Breast epithelium (tissue), 4 donors: ENCODE results near the gene OR2G2. TPM values are rescaled to one million over a fixed set of nuclear protein-coding genes. Genes with fewer than 3 reads are reported as not detected.

ENCODE experiments used
- DNase-seq, 2 donors: peaks; one replicate each; pipeline ENCODE4 v3.0.0-alpha.2; 2019; ENCODE audit warnings: low spot score in 2 of 2
- H3K27ac ChIP-seq, 2 donors: fragments of 200-600 bp; sonication (generic) in 1 of 2; one replicate each; pipeline ENCODE4 v1.5.1; 2016 to 2019; ENCODE audit warnings: mild to moderate bottlenecking in 1 of 2
- H3K27me3 ChIP-seq, 2 donors: fragments of 200-600 bp; sonication (generic) in 1 of 2; one replicate each; pipeline versions ENCODE4 v1.5.1 to v1.6.0; 2017 to 2019; ENCODE audit warnings: control low read depth in 1 of 2, mild to moderate bottlenecking in 1 of 2
- H3K36me3 ChIP-seq: fragments of 200-600 bp; one replicate; pipeline ENCODE4 v1.5.1; 2019
- H3K4me1 ChIP-seq, 2 donors: fragments of 200-600 bp; sonication (generic); one replicate each; pipeline ENCODE4 v1.5.1; 2016 to 2019; ENCODE audit warnings: control low read depth in 1 of 2
- H3K4me3 ChIP-seq, 3 donors: fragments of 200-600 bp; sonication (generic); 1 replicate in 2 of 3; 2 replicates in 1 of 3; pipeline ENCODE4 v1.5.1; 2016 to 2019; ENCODE audit warnings: mild to moderate bottlenecking in 3 of 3, moderate library complexity in 2 of 3
- H3K9me3 ChIP-seq, 2 donors: fragments of 200-600 bp; sonication (generic) in 1 of 2; one replicate each; pipeline ENCODE4 v1.5.1; 2016 to 2019; ENCODE audit warnings: control low read depth in 1 of 2
- POLR2A ChIP-seq: fragments of 450-650 bp; IDR thresholded peaks from one replicate; pipeline ENCODE4 v1.6.1; 2016; ENCODE audit warnings: antibody characterized with exemption, mild to moderate bottlenecking, moderate library complexity
- POLR2AphosphoS5 ChIP-seq, 3 donors: sonication (generic); formaldehyde crosslinking; IDR thresholded peaks; one replicate each; pipeline ENCODE4 v1.6.1; 2017; ENCODE audit warnings: antibody characterized with exemption in 3 of 3
- intact Hi-C: fragments of 100-400 bp; cut with DNase I; formaldehyde crosslinking; loops from one replicate; pipeline ENCODE4 v1.15.1; 2023; ENCODE audit warnings: low total_unique reads
- total RNA-seq, 3 donors: library from RNA; depleted of rRNA; stranded (reverse); fragments of >200 nt; gene quantifications; one replicate each; pipeline ENCODE4 v1.1.0, GENCODE V29; 2016
- TF ChIP-seq, protein P1 (sequence below), 3 donors: fragments of 450-650 bp; IDR thresholded peaks; one replicate each; pipeline ENCODE4 v1.5.1; 2016 to 2017; ENCODE audit warnings: antibody characterized with exemption in 3 of 3, mild to moderate bottlenecking in 3 of 3, moderate library complexity in 3 of 3

Gene OR2G2, protein sequence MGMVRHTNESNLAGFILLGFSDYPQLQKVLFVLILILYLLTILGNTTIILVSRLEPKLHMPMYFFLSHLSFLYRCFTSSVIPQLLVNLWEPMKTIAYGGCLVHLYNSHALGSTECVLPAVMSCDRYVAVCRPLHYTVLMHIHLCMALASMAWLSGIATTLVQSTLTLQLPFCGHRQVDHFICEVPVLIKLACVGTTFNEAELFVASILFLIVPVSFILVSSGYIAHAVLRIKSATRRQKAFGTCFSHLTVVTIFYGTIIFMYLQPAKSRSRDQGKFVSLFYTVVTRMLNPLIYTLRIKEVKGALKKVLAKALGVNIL
- total RNA-seq, result not detected

DNA sequence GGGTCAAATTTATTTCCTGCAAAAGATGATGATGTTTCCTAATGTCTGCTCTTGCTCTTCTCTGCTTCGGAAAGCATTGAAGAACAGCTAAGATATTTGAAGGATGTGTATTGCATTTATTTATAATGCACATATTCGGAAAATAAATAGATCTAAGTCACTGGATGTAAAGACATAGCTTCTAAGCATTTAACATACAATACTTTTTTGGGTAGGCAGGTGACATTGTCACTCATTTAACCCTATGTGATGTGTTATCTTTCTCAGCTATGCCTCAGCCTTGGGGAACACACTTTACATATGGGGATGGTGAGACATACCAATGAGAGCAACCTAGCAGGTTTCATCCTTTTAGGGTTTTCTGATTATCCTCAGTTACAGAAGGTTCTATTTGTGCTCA lies at the start of gene OR2G2:
Gene OR2G2 (plus strand): TSS at position 301 of the 400 bp plus-strand sequence. CDS start 0 bp downstream, at position 301.
- H3K9me3 ChIP-seq, result no peaks in the 10 kb centered on the region
- no peaks in the 10 kb centered on the region for H3K27me3 ChIP-seq
- no peak for TF ChIP-seq POLR2AphosphoS5 (IDR thresholded peaks at IDR 0.05)
- TF ChIP-seq POLR2A, result no peak
- TF ChIP-seq, protein P1, sequence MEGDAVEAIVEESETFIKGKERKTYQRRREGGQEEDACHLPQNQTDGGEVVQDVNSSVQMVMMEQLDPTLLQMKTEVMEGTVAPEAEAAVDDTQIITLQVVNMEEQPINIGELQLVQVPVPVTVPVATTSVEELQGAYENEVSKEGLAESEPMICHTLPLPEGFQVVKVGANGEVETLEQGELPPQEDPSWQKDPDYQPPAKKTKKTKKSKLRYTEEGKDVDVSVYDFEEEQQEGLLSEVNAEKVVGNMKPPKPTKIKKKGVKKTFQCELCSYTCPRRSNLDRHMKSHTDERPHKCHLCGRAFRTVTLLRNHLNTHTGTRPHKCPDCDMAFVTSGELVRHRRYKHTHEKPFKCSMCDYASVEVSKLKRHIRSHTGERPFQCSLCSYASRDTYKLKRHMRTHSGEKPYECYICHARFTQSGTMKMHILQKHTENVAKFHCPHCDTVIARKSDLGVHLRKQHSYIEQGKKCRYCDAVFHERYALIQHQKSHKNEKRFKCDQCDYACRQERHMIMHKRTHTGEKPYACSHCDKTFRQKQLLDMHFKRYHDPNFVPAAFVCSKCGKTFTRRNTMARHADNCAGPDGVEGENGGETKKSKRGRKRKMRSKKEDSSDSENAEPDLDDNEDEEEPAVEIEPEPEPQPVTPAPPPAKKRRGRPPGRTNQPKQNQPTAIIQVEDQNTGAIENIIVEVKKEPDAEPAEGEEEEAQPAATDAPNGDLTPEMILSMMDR (IDR thresholded peaks at IDR 0.05), result no peak
- no peak for DNase-seq
- H3K27ac ChIP-seq, result no peak within 1 kb of the TSS
- H3K4me1 ChIP-seq, result no peaks in the 10 kb centered on the region
- intact Hi-C loops, result no loop called here
- H3K4me3 ChIP-seq, result no peak within 1 kb of the TSS
- no peaks in the 10 kb centered on the region for H3K36me3 ChIP-seq

DNA sequence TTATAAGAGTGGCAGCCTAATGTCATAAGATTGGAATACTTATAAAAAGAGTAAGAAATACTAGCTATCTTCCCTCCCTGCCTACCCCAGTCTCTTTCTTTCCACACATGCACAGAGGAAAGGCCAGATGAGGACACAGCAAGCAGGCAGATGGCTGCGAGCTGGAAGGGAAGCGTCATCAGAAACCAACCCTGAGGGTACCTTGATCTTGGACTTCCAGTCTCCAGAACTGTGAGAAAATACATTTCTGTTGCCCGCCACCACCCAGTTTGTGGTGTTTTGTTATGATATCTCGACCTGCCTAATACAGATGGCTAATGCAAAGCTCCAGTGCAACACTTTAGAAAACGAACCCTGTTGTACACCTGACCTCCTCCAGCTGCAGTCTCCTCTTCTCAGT lies 49.6 kb upstream of the OR2G2 start:
- Histone ChIP-seq H3K27ac (no peak overlapping the region), H3K27me3 (no peaks in the 10 kb centered on the region), H3K4me1 (no peaks in the 10 kb centered on the region), H3K4me3 (no peak overlapping the region), H3K9me3 (no peaks in the 10 kb centered on the region), H3K36me3 (no peaks in the 10 kb centered on the region)
- DNase-seq, result no peak
- TF ChIP-seq POLR2AphosphoS5 (IDR thresholded peaks at IDR 0.05) (no peak), POLR2A (no peak)
- TF ChIP-seq, protein P1 (IDR thresholded peaks at IDR 0.05), result no peak
- intact Hi-C loops, result no loop called here

DNA sequence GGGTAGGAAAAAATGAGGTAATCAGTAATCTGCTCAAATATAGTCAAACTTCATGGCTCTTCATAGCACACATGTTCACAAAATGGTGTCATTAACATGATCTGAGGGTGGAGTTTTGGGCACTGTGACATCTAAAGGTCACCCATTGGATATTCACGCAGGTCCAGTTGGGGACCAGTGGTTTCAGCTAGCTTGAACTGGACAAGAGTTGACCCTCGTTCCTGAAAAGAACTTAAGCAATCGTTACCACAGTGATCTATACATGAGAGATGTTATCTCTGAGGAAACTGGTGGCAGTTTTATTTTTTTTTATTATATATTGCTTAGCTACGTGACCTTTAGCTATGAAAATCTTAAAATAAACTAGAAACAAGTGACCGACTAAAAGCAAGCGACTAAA lies 48.9 kb upstream of the OR2G2 start:
- intact Hi-C loops, result no loop called here
- Histone ChIP-seq H3K9me3 (no peaks in the 10 kb centered on the region), H3K4me3 (no peak overlapping the region), H3K27me3 (no peaks in the 10 kb centered on the region), H3K4me1 (no peaks in the 10 kb centered on the region), H3K27ac (no peak overlapping the region), H3K36me3 (no peaks in the 10 kb centered on the region)
- TF ChIP-seq, protein P1 (IDR thresholded peaks at IDR 0.05), result no peak
- TF ChIP-seq POLR2A (no peak), POLR2AphosphoS5 (IDR thresholded peaks at IDR 0.05) (no peak)
- DNase-seq, result no peak

DNA sequence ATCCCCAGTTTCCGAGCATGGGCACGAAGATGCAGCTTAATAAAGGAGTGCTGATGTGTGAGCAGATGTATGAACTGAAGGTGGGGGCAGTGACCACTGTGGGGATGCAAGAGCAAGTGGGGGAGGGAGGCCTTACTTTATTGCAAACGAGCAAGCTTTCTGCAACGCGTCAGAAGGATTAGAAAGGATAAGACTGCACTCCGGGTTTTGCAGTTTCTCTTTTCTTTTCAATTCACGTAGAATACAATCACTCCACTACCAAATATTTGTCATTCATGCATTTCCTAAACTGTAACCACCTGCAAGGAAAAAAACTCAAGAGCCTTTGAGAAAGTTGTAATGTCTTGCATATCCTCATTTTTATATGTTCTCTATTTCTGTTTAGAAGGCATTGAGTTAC lies 47.6 kb upstream of the OR2G2 start:
- no peaks in the 10 kb centered on the region for H3K27me3 ChIP-seq
- TF ChIP-seq POLR2A (no peak), POLR2AphosphoS5 (IDR thresholded peaks at IDR 0.05) (no peak)
- TF ChIP-seq, protein P1 (IDR thresholded peaks at IDR 0.05), result no peak
- no peak overlapping the region for H3K27ac ChIP-seq
- H3K36me3 ChIP-seq, result no peaks in the 10 kb centered on the region
- H3K4me1 ChIP-seq, result no peaks in the 10 kb centered on the region
- H3K4me3 ChIP-seq, result no peak overlapping the region
- H3K9me3 ChIP-seq, result no peaks in the 10 kb centered on the region
- intact Hi-C loops, result loop anchor here (10.0 kb wide), 1 partner anchor 1266 kb away; no protein-coding TSS in a partner anchor
- no peak for DNase-seq

DNA sequence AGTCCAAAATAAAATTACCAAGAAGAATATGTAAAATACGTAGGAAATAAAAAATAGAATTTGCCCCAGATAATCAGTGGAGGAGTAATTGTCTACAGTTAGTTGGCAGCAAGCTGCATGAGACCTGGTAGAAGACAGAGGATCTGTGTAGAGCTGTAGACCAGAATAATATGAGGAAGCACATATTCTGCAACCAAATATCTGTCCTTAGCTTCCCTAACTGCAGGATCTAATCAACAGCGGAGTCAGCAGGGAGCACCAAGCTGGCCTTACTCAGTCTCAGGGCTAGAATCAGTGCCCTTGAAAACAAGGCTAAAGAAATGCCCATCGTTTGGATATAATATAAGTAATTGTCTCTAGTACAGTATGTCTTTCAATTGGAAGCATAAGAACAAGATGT lies 45.3 kb upstream of the OR2G2 start:
- no peaks in the 10 kb centered on the region for H3K27me3 ChIP-seq
- no peak overlapping the region for H3K4me3 ChIP-seq
- no peak for DNase-seq
- TF ChIP-seq, protein P1 (IDR thresholded peaks at IDR 0.05), result no peak
- TF ChIP-seq POLR2A, result no peak
- TF ChIP-seq POLR2AphosphoS5 (IDR thresholded peaks at IDR 0.05), result no peak
- no peaks in the 10 kb centered on the region for H3K4me1 ChIP-seq
- no peaks in the 10 kb centered on the region for H3K9me3 ChIP-seq
- intact Hi-C loops, result loop anchor here (10.0 kb wide), 1 partner anchor 1268 kb away; no protein-coding TSS in a partner anchor
- no peaks in the 10 kb centered on the region for H3K36me3 ChIP-seq
- no peak overlapping the region for H3K27ac ChIP-seq
